Measurements from ENCODE around the gene PCARE.

Gene PCARE

GRCh38 chr2:29032189-29032588 is 42.1 kb downstream of the PCARE start:
- DNase-seq, result no peak

DNA sequence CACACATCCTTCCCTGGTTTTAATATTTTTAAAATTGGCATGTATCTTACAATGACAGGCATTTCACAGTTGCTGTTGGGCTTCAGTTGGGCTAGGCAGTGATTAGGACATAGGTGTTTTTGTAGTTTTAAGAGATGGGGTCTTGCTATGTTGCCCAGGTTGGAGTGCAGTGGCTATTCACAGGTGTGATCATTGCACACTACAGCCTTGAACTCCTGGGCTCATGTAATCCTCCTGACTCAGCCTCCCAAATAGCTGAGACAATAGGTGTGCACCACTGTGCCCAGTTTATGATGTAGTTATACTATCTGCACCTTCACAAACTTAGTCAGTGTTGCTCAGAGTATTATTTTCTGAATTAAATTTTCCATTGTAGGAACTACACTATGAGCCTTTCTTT is 43.3 kb downstream of the PCARE start:
- DNase-seq, result no peak

GRCh38 chr2:29025711-29026110 is 48.6 kb downstream of the PCARE start:
- no peak for DNase-seq

DNA sequence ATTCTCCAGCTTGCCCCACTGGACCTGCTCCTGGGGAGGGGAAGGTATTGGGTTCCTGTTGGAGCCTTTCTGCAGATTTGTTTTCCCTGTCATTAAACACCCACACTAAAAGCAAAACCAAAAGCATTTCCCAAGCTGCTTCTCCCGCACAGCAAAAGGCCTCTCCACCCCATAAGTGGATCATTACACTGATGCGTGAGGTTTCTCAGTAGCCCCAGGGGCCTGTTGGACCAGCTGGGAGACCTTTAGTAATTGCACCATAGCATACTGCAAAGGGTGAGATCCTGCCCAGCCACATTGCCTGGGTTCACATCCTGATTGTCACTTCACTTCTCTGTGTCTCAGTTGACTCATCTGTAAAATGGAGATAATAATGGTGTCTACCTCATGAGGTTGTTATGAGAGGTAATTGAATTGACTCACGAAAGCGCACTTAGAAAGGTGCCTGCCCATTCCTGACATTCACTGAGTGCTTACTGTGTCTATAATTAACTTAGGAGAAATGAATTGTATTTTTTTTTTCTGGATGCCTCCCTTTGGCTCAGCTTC is 49.4 kb downstream of the PCARE start:
- no peak for DNase-seq

DNA sequence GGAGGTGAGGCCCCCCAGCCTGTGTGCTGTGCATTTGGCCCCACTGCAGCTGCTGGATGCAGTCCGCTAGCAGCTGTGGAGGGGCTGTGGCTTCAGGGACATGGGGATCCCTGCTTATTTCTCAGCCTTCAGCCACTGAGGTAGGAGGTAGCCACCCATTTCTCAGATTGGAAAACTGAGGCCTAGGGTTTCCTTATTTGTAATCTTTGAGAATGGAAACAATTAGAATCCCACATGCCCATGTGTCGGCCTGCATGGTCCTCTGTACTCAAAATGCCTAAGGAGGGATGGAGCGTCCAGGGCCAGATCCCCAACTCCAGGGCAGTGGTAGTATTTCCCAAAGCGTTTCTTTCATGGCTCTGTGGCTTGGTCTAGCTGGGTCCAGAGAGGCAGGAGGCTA is 51.1 kb downstream of the PCARE start:
- DNase-seq, result no peak

GRCh38 chr2:29022679-29023078 is 51.6 kb downstream of the PCARE start:
- no peak for DNase-seq

GRCh38 chr2:29021886-29022285 is 52.4 kb downstream of the PCARE start:
- no peak for DNase-seq

GRCh38 chr2:29017716-29018435 is 56.4 kb downstream of the PCARE start:
- DNase-seq, result no peak

DNA sequence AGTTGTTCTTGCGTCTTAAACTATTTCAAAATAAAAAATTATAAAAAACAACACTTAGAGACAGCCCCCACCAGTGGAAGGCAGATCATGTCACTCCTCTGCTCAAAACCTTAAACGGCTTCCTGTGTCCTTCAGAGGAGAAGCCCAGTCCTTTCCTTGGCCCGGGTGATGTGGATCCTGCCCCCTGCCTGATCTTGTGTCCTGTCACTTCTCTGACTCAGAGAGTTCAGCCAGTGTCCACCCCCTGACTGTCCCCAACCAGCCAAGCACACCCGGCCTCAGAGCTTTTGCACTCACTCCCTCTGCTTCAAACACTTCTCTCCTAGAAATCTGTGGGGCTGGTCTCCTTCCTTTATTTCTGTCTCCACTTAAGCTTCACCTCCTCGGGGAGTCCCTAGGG is 57.8 kb downstream of the PCARE start:
- no peak for DNase-seq

DNA sequence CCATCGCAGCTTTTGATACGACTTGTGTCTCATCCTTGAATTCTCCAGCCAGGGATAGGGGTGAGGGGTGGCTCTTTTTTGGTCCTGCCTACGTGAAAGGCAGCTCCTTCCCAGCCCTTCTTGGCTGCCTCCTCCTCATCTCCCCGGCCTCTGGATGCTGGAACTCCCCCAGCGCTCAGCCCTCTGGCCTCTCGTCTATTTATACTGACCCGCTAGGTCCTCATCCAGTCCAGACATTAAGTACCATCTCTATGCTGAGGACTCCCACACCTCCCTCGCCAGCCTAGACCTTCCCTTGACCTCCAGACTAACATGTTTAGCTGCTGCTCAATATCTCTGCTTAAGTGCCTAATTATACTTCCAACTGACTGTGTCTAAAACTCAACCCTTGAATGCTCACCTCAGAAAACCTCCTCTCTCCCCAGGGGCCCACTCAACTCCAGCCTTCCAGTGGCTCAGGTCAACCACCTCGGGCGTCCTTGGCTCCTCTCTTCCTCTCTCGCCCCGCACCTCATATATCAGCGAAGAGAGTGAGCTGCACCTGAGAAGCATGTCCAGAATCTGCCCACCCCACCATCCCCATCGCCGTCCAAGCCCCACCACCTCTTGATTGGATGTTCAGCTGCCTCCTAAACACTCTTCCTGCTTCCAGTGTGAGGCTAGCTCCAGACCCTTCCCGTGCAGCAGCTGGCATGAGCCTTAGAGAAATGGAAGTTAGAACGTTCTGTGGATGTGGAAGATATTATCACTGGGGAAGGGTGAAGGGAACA is 58.4 kb downstream of the PCARE start:
- no peak for DNase-seq

GRCh38 chr2:29014811-29015421 is 59.4 kb downstream of the PCARE start:
- DNase-seq, result no peak

- DNase-seq, result no peak
Measured at GRCh38 chr2:29014331-29014730, 60.0 kb downstream of the PCARE start.

- DNase-seq, result no peak
Measured at GRCh38 chr2:29013057-29013780, 61.1 kb downstream of the PCARE start.

GRCh38 chr2:29012211-29012681 is 62.1 kb downstream of the PCARE start:
- no peak for DNase-seq

All from amniotic stem cell (primary cell).